GM12801 (cell line): ENCODE data around the gene STRA6.

Experiments used
- CTCF ChIP-seq: IDR thresholded peaks from one replicate; pipeline ENCODE4 v1.5.1; 2011; ENCODE audit warnings: control low read depth; ENCODE audit not compliant: insufficient read length; ENCODE audit errors: extremely low read depth

The STRA6 gene

GRCh38 chr15:74194572-74195559 lies 7.7 kb downstream of the STRA6 start:
- TF ChIP-seq CTCF, result no peak

- no peak for TF ChIP-seq CTCF
Measured at GRCh38 chr15:74193905-74194304, 8.7 kb downstream of the STRA6 start.

GRCh38 chr15:74193299-74193718 lies 9.3 kb downstream of the STRA6 start:
- no peak for TF ChIP-seq CTCF

- no peak for TF ChIP-seq CTCF
Measured at GRCh38 chr15:74192751-74193150, 9.8 kb downstream of the STRA6 start.

- TF ChIP-seq CTCF, result no peak
Measured at GRCh38 chr15:74191798-74192197, 10.8 kb downstream of the STRA6 start.

- no peak for TF ChIP-seq CTCF
Measured at GRCh38 chr15:74188216-74188615, 14.4 kb downstream of the STRA6 start.

GRCh38 chr15:74185710-74186348 lies 16.8 kb downstream of the STRA6 start:
- TF ChIP-seq CTCF, result no peak
